Measurements from ENCODE around the gene PCDHB6.
"Not testable (repeated sequence)": the region's sequence is repeated elsewhere in the genome, so short reads cannot be mapped to it uniquely, and the experiment has no call there.

Gene PCDHB6

GRCh38 chr5:141157901-141158300 is 8.0 kb downstream of the PCDHB6 start:
- H2BK12ac ChIP-seq (ENCODE audit: low read length); H3K14ac ChIP-seq (ENCODE audit: low read length); H3K9me3 ChIP-seq (replicated peaks in 1 of 2; ENCODE audit: control insufficient read depth in 2 of 2, insufficient read depth in 1 of 2, low read depth in 1 of 2, low read length in 2 of 2); H3K4ac ChIP-seq (ENCODE audit: low read length); H3K79me1 ChIP-seq (ENCODE audit: low read depth, low read length); DNase-seq (ENCODE audit: low spot score); H2BK120ac ChIP-seq (ENCODE audit: low read depth, low read length); H2BK5ac ChIP-seq (ENCODE audit: low read length); H3K23ac ChIP-seq (ENCODE audit: low read depth, low read length, poor library complexity); H3K9ac ChIP-seq (ENCODE audit: low read depth, low read length, poor library complexity); H4K91ac ChIP-seq (ENCODE audit: low read depth, low read length, poor library complexity); H3K27me3 ChIP-seq (ENCODE audit: control insufficient read depth in 3 of 3, insufficient read depth in 3 of 3, low read depth in 1 of 3, low read length in 3 of 3); H3K4me2 ChIP-seq (ENCODE audit: insufficient read depth, low read length, poor library complexity, severe bottlenecking); H2BK15ac ChIP-seq (ENCODE audit: low read length); H4K8ac ChIP-seq (ENCODE audit: low read depth, low read length); H3K36me3 ChIP-seq (replicated peaks in 1 of 2; ENCODE audit: control insufficient read depth in 2 of 2, insufficient read depth in 2 of 2, low read length in 2 of 2); H2AFZ ChIP-seq (ENCODE audit: low read length); H3K4me3 ChIP-seq (ENCODE audit: low read length in 2 of 2); H2AK5ac ChIP-seq (ENCODE audit: low read depth, low read length); H3K18ac ChIP-seq (ENCODE audit: low read length); H3K4me1 ChIP-seq (ENCODE audit: control insufficient read depth in 2 of 2, insufficient read depth in 1 of 2, low read depth in 1 of 2, low read length in 2 of 2); H3K27ac ChIP-seq (replicated peaks; ENCODE audit: low read length): not testable (repeated sequence)
- no CpG with 5 or more reads among the region's 28 CpGs for WGBS, 2 donors (ENCODE audit: extremely low coverage in 2 of 2, insufficient read length in 2 of 2, insufficient replicate concordance in 1 of 2)

- Histone ChIP-seq H3K4ac (ENCODE audit: low read length) (no peak within 1 kb of the TSS), H3K9me3 (replicated peaks in 1 of 2; ENCODE audit: control insufficient read depth in 2 of 2, insufficient read depth in 1 of 2, low read depth in 1 of 2, low read length in 2 of 2) (peaks cover 10 to 15% of the 10 kb centered on the region in 2 donors), H2AK5ac (ENCODE audit: low read depth, low read length) (no peak within 1 kb of the TSS), H3K4me2 (ENCODE audit: insufficient read depth, low read length, poor library complexity, severe bottlenecking) (no peak within 1 kb of the TSS), H3K79me1 (ENCODE audit: low read depth, low read length) (no peaks in the 10 kb centered on the region), H3K27ac (replicated peaks; ENCODE audit: low read length) (no peak within 1 kb of the TSS), H3K4me3 (ENCODE audit: low read length in 2 of 2) (no peak within 1 kb of the TSS), H3K18ac (ENCODE audit: low read length) (no peak within 1 kb of the TSS), H4K91ac (ENCODE audit: low read depth, low read length, poor library complexity) (no peak within 1 kb of the TSS), H3K4me1 (ENCODE audit: control insufficient read depth in 2 of 2, insufficient read depth in 1 of 2, low read depth in 1 of 2, low read length in 2 of 2) (no peaks in the 10 kb centered on the region), H3K14ac (ENCODE audit: low read length) (no peak within 1 kb of the TSS), H3K36me3 (replicated peaks in 1 of 2; ENCODE audit: control insufficient read depth in 2 of 2, insufficient read depth in 2 of 2, low read length in 2 of 2) (no peaks in the 10 kb centered on the region), H3K27me3 (ENCODE audit: control insufficient read depth in 3 of 3, insufficient read depth in 3 of 3, low read depth in 1 of 3, low read length in 3 of 3) (no peaks in the 10 kb centered on the region), H2BK12ac (ENCODE audit: low read length) (no peak within 1 kb of the TSS), H3K9ac (ENCODE audit: low read depth, low read length, poor library complexity) (no peak within 1 kb of the TSS), H2BK15ac (ENCODE audit: low read length) (no peak within 1 kb of the TSS), H3K23ac (ENCODE audit: low read depth, low read length, poor library complexity) (no peak within 1 kb of the TSS), H2BK5ac (ENCODE audit: low read length) (peak within 1 kb of the TSS; percentile 24), H4K8ac (ENCODE audit: low read depth, low read length) (no peak within 1 kb of the TSS), H2BK120ac (ENCODE audit: low read depth, low read length) (no peak within 1 kb of the TSS), H2AFZ (ENCODE audit: low read length) (peak within 1 kb of the TSS; percentile 79)
- no peak for DNase-seq (ENCODE audit: low spot score)
- WGBS, 2 donors (ENCODE audit: extremely low coverage in 2 of 2, insufficient read length in 2 of 2, insufficient replicate concordance in 1 of 2): no CpG with 5 or more reads among the region's 20 CpGs
These were observed 22.7 kb downstream of the PCDHB6 start, which contains the start of gene PCDHB7 for GRCh38 chr5:141172381-141173204. TSS of gene PCDHB7 (plus strand) at chr5:141172644. CDS start at chr5:141172836, 192 bp downstream.

- not testable (repeated sequence) for H3K79me1 ChIP-seq (ENCODE audit: low read depth, low read length); H3K4me3 ChIP-seq (ENCODE audit: low read length in 2 of 2); H3K14ac ChIP-seq (ENCODE audit: low read length); H3K9ac ChIP-seq (ENCODE audit: low read depth, low read length, poor library complexity); H2BK120ac ChIP-seq (ENCODE audit: low read depth, low read length); H3K27ac ChIP-seq (replicated peaks; ENCODE audit: low read length); H3K18ac ChIP-seq (ENCODE audit: low read length); H3K4me1 ChIP-seq (ENCODE audit: control insufficient read depth in 2 of 2, insufficient read depth in 1 of 2, low read depth in 1 of 2, low read length in 2 of 2); H3K36me3 ChIP-seq (replicated peaks in 1 of 2; ENCODE audit: control insufficient read depth in 2 of 2, insufficient read depth in 2 of 2, low read length in 2 of 2); H4K8ac ChIP-seq (ENCODE audit: low read depth, low read length); H2BK12ac ChIP-seq (ENCODE audit: low read length); H2BK5ac ChIP-seq (ENCODE audit: low read length); H3K4ac ChIP-seq (ENCODE audit: low read length); H2AFZ ChIP-seq (ENCODE audit: low read length); H3K27me3 ChIP-seq (ENCODE audit: control insufficient read depth in 3 of 3, insufficient read depth in 3 of 3, low read depth in 1 of 3, low read length in 3 of 3); H2BK15ac ChIP-seq (ENCODE audit: low read length); H2AK5ac ChIP-seq (ENCODE audit: low read depth, low read length); DNase-seq (ENCODE audit: low spot score); H4K91ac ChIP-seq (ENCODE audit: low read depth, low read length, poor library complexity); H3K4me2 ChIP-seq (ENCODE audit: insufficient read depth, low read length, poor library complexity, severe bottlenecking)
- H3K9me3 ChIP-seq (replicated peaks in 1 of 2; ENCODE audit: control insufficient read depth in 2 of 2, insufficient read depth in 1 of 2, low read depth in 1 of 2, low read length in 2 of 2): peaks cover 11 to 15% of the 10 kb centered on the region in 2 donors
- WGBS, 2 donors (ENCODE audit: extremely low coverage in 2 of 2, insufficient read length in 2 of 2, insufficient replicate concordance in 1 of 2): no CpG with 5 or more reads among the region's 79 CpGs
- H3K23ac ChIP-seq (ENCODE audit: low read depth, low read length, poor library complexity): peak overlapping the region; percentile 20
These were observed 24.6 kb downstream of the PCDHB6 start for GRCh38 chr5:141174291-141175104.

GRCh38 chr5:141175933-141176332 is 26.1 kb downstream of the PCDHB6 start:
- no peaks in the 10 kb centered on the region for H3K36me3 ChIP-seq (replicated peaks in 1 of 2; ENCODE audit: control insufficient read depth in 2 of 2, insufficient read depth in 2 of 2, low read length in 2 of 2)
- no peak overlapping the region for H3K27ac ChIP-seq (replicated peaks; ENCODE audit: low read length)
- peaks cover 11 to 15% of the 10 kb centered on the region in 2 donors for H3K9me3 ChIP-seq (replicated peaks in 1 of 2; ENCODE audit: control insufficient read depth in 2 of 2, insufficient read depth in 1 of 2, low read depth in 1 of 2, low read length in 2 of 2)
- DNase-seq (ENCODE audit: low spot score): no peak
- no peak overlapping the region for H3K4ac ChIP-seq (ENCODE audit: low read length)
- H3K23ac ChIP-seq (ENCODE audit: low read depth, low read length, poor library complexity): no peak overlapping the region
- H4K8ac ChIP-seq (ENCODE audit: low read depth, low read length): no peak overlapping the region
- H2BK12ac ChIP-seq (ENCODE audit: low read length): no peak overlapping the region
- no peak overlapping the region for H3K14ac ChIP-seq (ENCODE audit: low read length)
- no peak overlapping the region for H3K9ac ChIP-seq (ENCODE audit: low read depth, low read length, poor library complexity)
- H3K79me1 ChIP-seq (ENCODE audit: low read depth, low read length): no peaks in the 10 kb centered on the region
- H3K18ac ChIP-seq (ENCODE audit: low read length): no peak overlapping the region
- H2BK15ac ChIP-seq (ENCODE audit: low read length): no peak overlapping the region
- H3K4me2 ChIP-seq (ENCODE audit: insufficient read depth, low read length, poor library complexity, severe bottlenecking): no peak overlapping the region
- H2BK5ac ChIP-seq (ENCODE audit: low read length): no peak overlapping the region
- H4K91ac ChIP-seq (ENCODE audit: low read depth, low read length, poor library complexity): no peak overlapping the region
- H2AK5ac ChIP-seq (ENCODE audit: low read depth, low read length): no peak overlapping the region
- no peak overlapping the region for H2AFZ ChIP-seq (ENCODE audit: low read length)
- WGBS, 2 donors (ENCODE audit: extremely low coverage in 2 of 2, insufficient read length in 2 of 2, insufficient replicate concordance in 1 of 2): no CpG with 5 or more reads among the region's 1 CpG
- H3K4me3 ChIP-seq (ENCODE audit: low read length in 2 of 2): no peak overlapping the region
- H2BK120ac ChIP-seq (ENCODE audit: low read depth, low read length): no peak overlapping the region
- no peaks in the 10 kb centered on the region for H3K27me3 ChIP-seq (ENCODE audit: control insufficient read depth in 3 of 3, insufficient read depth in 3 of 3, low read depth in 1 of 3, low read length in 3 of 3)
- no peaks in the 10 kb centered on the region for H3K4me1 ChIP-seq (ENCODE audit: control insufficient read depth in 2 of 2, insufficient read depth in 1 of 2, low read depth in 1 of 2, low read length in 2 of 2)

Data from neuronal stem cell (in vitro differentiated cells).